Hepatocyte (in vitro differentiated cells): ENCODE results near the gene PPP2R5C. TPM values are rescaled to one million over a fixed set of nuclear protein-coding genes. Genes with fewer than 3 reads are reported as not detected.

ENCODE experiments used
- DNase-seq: peaks from one replicate; pipeline ENCODE4 v3.0.0-alpha.2; 2016; ENCODE audit warnings: low spot score
- H2AFZ ChIP-seq: fragments of 200-600 bp; sonication (generic); 2 replicates; pipeline ENCODE4 v1.6.0; 2016; ENCODE audit warnings: antibody characterized with exemption, mild to moderate bottlenecking
- H3K27ac ChIP-seq: fragments of 200-600 bp; sonication (generic); 2 replicates; pipeline ENCODE4 v1.5.1; 2016; ENCODE audit warnings: mild to moderate bottlenecking
- H3K27me3 ChIP-seq: fragments of 200-600 bp; sonication (generic); 2 replicates; pipeline ENCODE4 v1.6.1; 2016
- H3K36me3 ChIP-seq: fragments of 200-600 bp; sonication (generic); replicated peaks from 2 replicates; pipeline ENCODE4 v1.5.1; 2016; ENCODE audit warnings: low read depth; ENCODE audit not compliant: insufficient read depth
- H3K4me1 ChIP-seq: fragments of 200-600 bp; sonication (generic); 2 replicates; pipeline ENCODE4 v1.5.1; 2016; ENCODE audit warnings: mild to moderate bottlenecking, moderate library complexity; ENCODE audit not compliant: insufficient read depth
- H3K4me2 ChIP-seq: fragments of 200-600 bp; sonication (generic); 2 replicates; pipeline ENCODE4 v1.6.0; 2016
- H3K4me3 ChIP-seq: fragments of 200-600 bp; sonication (generic); 2 replicates; pipeline ENCODE4 v1.5.1; 2016; ENCODE audit warnings: mild to moderate bottlenecking
- H3K79me2 ChIP-seq: fragments of 200-600 bp; sonication (generic); 2 replicates; pipeline ENCODE4 v1.6.0; 2017; ENCODE audit warnings: mild to moderate bottlenecking
- H3K9me2 ChIP-seq: fragments of 200-600 bp; sonication (generic); replicated peaks from 2 replicates; pipeline ENCODE4 v1.6.0; 2017; ENCODE audit warnings: mild to moderate bottlenecking; ENCODE audit not compliant: insufficient read depth
- H3K9me3 ChIP-seq: fragments of 200-600 bp; sonication (generic); 2 replicates; pipeline ENCODE4 v1.5.1; 2016; ENCODE audit warnings: low read depth, mild to moderate bottlenecking
- H4K20me1 ChIP-seq: fragments of 200-600 bp; sonication (generic); 2 replicates; pipeline ENCODE4 v1.6.0; 2016; ENCODE audit warnings: mild to moderate bottlenecking; ENCODE audit not compliant: insufficient read depth, poor library complexity, severe bottlenecking
- EZH2 ChIP-seq: fragments of 200-600 bp; sonication (generic); IDR thresholded peaks from 2 replicates; pipeline ENCODE4 v1.6.1; 2016; ENCODE audit warnings: antibody characterized with exemption, mild to moderate bottlenecking, borderline replicate concordance
- EZH2phosphoT487 ChIP-seq: fragments of 200-600 bp; sonication (generic); IDR thresholded peaks from one replicate; pipeline ENCODE4 v1.6.1; 2018; ENCODE audit warnings: antibody characterized with exemption, mild to moderate bottlenecking, low read depth, moderate library complexity; ENCODE audit not compliant: unreplicated experiment, severe bottlenecking
- WGBS: methylation state at CpG from one replicate; pipeline ENCODE4 v1.1.6; 2016; ENCODE audit warnings: low lambda C conversion rate; ENCODE audit errors: missing lambda C conversion rate; 5-methylcytosine and 5-hydroxymethylcytosine counted together
- polyA plus RNA-seq: library from polyadenylated mRNA; unstranded; fragments of >200 nt; fragmentation: Nextera tagmentation; extraction: Ambion mirVana; gene quantifications from 2 replicates; pipeline ENCODE4 v1.2.1, GENCODE V29; 2016
- total RNA-seq: library from RNA; depleted of rRNA; stranded (reverse); fragments of >200 nt; gene quantifications from 2 replicates; pipeline ENCODE4 v1.2.3, GENCODE V29; 2014
- TF ChIP-seq, protein P1 (sequence below): fragments of 200-600 bp; sonication (generic); IDR thresholded peaks from 2 replicates; pipeline ENCODE4 v1.5.1; 2016; ENCODE audit warnings: antibody characterized with exemption, mild to moderate bottlenecking; ENCODE audit not compliant: poor library complexity

The PPP2R5C gene
- total and polyA plus RNA-seq, 2 experiments from 2014 or later = 47.4 to 78.0 TPM

DNA sequence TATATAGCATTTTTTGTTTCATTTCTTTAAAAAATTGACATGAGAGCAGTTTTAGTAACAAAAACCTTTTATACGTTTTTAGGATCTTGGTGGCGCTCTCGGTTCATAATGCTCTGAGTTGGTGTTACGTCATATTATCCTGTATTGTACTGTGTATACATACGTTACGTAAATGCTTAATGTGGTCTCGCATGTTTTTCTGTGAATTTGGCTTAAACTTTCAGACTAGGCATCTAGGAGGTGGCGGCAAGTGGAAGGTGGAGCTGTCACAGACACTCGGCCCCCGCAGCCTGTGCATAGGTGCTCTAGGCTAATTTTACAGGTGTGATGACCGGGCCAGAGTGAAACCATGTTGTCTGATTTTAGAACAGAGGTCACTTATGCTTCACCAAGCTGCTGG lies 60.0 kb downstream of the PPP2R5C start:
- Histone ChIP-seq H3K9me2 (no peaks in the 10 kb centered on the region), H2AFZ (no peak overlapping the region), H3K4me1 (peaks cover 15% of the 10 kb centered on the region), H3K36me3 (no peaks in the 10 kb centered on the region), H3K4me3 (no peak overlapping the region), H3K9me3 (no peaks in the 10 kb centered on the region), H3K4me2 (no peak overlapping the region), H3K27ac (no peak overlapping the region), H4K20me1 (peaks cover 72% of the 10 kb centered on the region), H3K27me3 (no peaks in the 10 kb centered on the region), H3K79me2 (peaks cover 100% of the 10 kb centered on the region)
- no peak for DNase-seq
- TF ChIP-seq EZH2phosphoT487 = no peak
- TF ChIP-seq, protein P1, sequence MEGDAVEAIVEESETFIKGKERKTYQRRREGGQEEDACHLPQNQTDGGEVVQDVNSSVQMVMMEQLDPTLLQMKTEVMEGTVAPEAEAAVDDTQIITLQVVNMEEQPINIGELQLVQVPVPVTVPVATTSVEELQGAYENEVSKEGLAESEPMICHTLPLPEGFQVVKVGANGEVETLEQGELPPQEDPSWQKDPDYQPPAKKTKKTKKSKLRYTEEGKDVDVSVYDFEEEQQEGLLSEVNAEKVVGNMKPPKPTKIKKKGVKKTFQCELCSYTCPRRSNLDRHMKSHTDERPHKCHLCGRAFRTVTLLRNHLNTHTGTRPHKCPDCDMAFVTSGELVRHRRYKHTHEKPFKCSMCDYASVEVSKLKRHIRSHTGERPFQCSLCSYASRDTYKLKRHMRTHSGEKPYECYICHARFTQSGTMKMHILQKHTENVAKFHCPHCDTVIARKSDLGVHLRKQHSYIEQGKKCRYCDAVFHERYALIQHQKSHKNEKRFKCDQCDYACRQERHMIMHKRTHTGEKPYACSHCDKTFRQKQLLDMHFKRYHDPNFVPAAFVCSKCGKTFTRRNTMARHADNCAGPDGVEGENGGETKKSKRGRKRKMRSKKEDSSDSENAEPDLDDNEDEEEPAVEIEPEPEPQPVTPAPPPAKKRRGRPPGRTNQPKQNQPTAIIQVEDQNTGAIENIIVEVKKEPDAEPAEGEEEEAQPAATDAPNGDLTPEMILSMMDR = no peak
- no peak for TF ChIP-seq EZH2
- WGBS = 97% methylated on average over 11 of the region's 11 CpGs

- no peaks in the 10 kb centered on the region for H3K36me3 ChIP-seq
- TF ChIP-seq EZH2phosphoT487 (no peak), EZH2 (no peak)
- TF ChIP-seq, protein P1 = no peak
- peaks cover 8% of the 10 kb centered on the region for H3K4me1 ChIP-seq
- 75% methylated on average over 9 of the region's 9 CpGs for WGBS
- peaks cover 69% of the 10 kb centered on the region for H4K20me1 ChIP-seq
- DNase-seq = peak; percentile 27
- H3K9me3 ChIP-seq = no peaks in the 10 kb centered on the region
- H3K79me2 ChIP-seq = peaks cover 100% of the 10 kb centered on the region
- H3K4me3 ChIP-seq = no peak overlapping the region
- no peak overlapping the region for H2AFZ ChIP-seq
- peak overlapping the region; percentile 54 for H3K4me2 ChIP-seq
- no peaks in the 10 kb centered on the region for H3K27me3 ChIP-seq
- no peaks in the 10 kb centered on the region for H3K9me2 ChIP-seq
- H3K27ac ChIP-seq = no peak overlapping the region
Observed at GRCh38 chr14:101823066-101823465, 61.6 kb downstream of the PPP2R5C start.

- Histone ChIP-seq H3K36me3 (no peaks in the 10 kb centered on the region), H3K27me3 (no peaks in the 10 kb centered on the region), H3K4me2 (peak overlapping the region; percentile 54), H4K20me1 (peaks cover 68% of the 10 kb centered on the region), H3K9me3 (no peaks in the 10 kb centered on the region), H2AFZ (no peak overlapping the region), H3K27ac (no peak overlapping the region), H3K4me3 (no peak overlapping the region), H3K79me2 (peaks cover 100% of the 10 kb centered on the region), H3K4me1 (peaks cover 8% of the 10 kb centered on the region), H3K9me2 (no peaks in the 10 kb centered on the region)
- DNase-seq = no peak
- whole genome bisulfite sequencing = 73% methylated on average over 12 of the region's 12 CpGs
- TF ChIP-seq, protein P1 = no peak
Observed at GRCh38 chr14:101823511-101824120, 62.1 kb downstream of the PPP2R5C start.

- WGBS = 89% methylated on average over 3 of the region's 3 CpGs
- Histone ChIP-seq H3K4me3 (no peak overlapping the region), H2AFZ (no peak overlapping the region), H3K9me2 (no peaks in the 10 kb centered on the region), H3K79me2 (peaks cover 100% of the 10 kb centered on the region), H4K20me1 (peaks cover 68% of the 10 kb centered on the region), H3K9me3 (no peaks in the 10 kb centered on the region), H3K4me1 (peaks cover 8% of the 10 kb centered on the region), H3K4me2 (no peak overlapping the region), H3K36me3 (no peaks in the 10 kb centered on the region), H3K27ac (no peak overlapping the region), H3K27me3 (no peaks in the 10 kb centered on the region)
- TF ChIP-seq EZH2 = no peak
- no peak for TF ChIP-seq EZH2phosphoT487
- TF ChIP-seq, protein P1 = no peak
- DNase-seq = no peak
Observed at GRCh38 chr14:101824339-101824727, 62.8 kb downstream of the PPP2R5C start.
